ENCODE measurements around the gene SLC2A13. TPM values are rescaled to one million over a fixed set of nuclear protein-coding genes. Genes with fewer than 3 reads are reported as not detected.

Gene SLC2A13
- total RNA-seq, 1 experiment from 2014 or later = 15.3 TPM

DNA sequence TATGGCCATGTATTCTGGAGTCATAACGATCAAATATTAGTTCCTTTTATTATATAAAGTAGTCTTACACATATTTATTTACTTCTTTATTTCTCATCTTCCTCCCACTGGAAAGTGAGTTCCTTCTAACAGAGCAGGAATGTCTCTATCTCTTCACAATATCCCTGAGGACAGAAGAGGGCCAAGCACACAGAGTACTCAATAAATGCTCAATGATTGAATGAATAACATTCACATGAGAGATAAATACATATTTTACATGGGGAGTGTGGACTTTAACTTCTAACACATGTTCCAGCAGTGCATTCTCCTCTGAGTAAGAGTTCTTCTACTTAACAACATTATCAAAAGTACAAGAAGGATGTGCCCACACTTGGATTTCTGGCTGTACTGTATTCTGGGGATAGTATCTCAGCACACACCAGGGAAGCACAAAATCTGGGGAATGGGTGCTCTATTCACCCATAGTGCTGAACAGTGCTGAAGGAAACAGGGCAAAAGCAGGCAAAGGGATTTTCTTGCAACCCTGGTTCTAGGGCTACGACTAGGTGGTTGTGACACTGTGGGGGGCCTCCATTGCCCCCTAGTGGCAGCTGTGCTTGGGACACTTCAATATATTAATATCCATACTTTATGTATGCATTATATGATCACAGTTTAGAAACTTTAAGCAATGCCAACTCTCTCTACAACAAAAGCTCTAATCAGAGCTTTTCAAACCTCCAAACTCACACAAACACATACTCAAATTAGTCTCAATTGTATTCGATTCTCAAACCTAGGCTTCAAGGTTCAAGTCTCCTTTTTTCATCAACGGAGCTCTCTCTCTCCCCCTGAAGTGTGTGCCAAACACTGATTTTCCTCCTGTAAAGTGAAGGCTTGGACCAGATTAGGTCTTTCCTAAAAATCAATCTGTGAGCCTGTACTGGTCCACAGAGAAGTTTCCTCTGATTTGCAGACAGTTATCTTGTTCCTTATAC, 115.5 kb downstream of the SLC2A13 start:
- Mint-ChIP-seq H3K27me3 (ENCODE audit: low read depth) (no peaks in the 10 kb centered on the region), H3K4me3 (no peak overlapping the region), H3K4me1 (peaks cover 18% of the 10 kb centered on the region), H3K27ac (no peak overlapping the region), H3K36me3 (no peaks in the 10 kb centered on the region; the same call in 1 of the 2 replicates), H3K9me3 (0 out of 2 replicates have a peak, but pooled peaks cover 3% of the 10 kb centered on the region)
- TF ChIP-seq ZNF232 (CRISPR knock-in tag; IDR thresholded peaks at IDR 0.05) = no peak
- no peak for TF ChIP-seq IRF2 (CRISPR knock-in tag; IDR thresholded peaks at IDR 0.05; ENCODE audit: borderline replicate concordance, low read depth)
- TF ChIP-seq, protein P1, sequence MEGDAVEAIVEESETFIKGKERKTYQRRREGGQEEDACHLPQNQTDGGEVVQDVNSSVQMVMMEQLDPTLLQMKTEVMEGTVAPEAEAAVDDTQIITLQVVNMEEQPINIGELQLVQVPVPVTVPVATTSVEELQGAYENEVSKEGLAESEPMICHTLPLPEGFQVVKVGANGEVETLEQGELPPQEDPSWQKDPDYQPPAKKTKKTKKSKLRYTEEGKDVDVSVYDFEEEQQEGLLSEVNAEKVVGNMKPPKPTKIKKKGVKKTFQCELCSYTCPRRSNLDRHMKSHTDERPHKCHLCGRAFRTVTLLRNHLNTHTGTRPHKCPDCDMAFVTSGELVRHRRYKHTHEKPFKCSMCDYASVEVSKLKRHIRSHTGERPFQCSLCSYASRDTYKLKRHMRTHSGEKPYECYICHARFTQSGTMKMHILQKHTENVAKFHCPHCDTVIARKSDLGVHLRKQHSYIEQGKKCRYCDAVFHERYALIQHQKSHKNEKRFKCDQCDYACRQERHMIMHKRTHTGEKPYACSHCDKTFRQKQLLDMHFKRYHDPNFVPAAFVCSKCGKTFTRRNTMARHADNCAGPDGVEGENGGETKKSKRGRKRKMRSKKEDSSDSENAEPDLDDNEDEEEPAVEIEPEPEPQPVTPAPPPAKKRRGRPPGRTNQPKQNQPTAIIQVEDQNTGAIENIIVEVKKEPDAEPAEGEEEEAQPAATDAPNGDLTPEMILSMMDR (IDR thresholded peaks at IDR 0.05) = peak; percentile 72
- no peak for TF ChIP-seq NR2C2 (CRISPR knock-in tag; IDR thresholded peaks at IDR 0.05)
- DNase-seq (ENCODE audit: low spot score) (peak; percentile 57), ATAC-seq (peak; percentile 56)
- ChIA-PET POLR2A (interaction anchor here (0.6 kb wide), 1 partner anchor 105 kb away, joined by 4 read pairs; no protein-coding TSS in a partner anchor), CTCF (interaction anchor here (0.8 to 3.1 kb wide), 12 partner anchors 13 to 227 kb away, joined by 3 to 16 read pairs (median 4); partner anchors contain the start of gene SLC2A13)

DNA sequence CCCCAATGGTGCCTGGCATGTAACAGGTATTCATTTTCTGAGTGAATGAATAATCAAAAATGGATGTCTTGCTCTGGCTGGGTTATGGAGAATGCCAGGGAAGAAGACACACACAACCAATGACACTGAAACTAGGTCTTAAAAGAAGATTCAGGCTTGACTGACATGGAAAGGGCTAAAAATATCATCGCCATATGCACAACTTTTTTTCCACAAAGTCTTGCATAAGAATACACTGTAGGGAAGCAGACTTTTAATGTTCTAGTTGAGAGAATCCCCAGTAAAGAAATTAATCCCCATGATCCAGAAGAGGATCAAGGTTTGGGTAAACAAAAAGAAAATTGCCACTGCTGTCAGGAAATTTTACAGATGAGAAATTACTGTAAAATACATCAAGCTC, 116.4 kb downstream of the SLC2A13 start:
- Mint-ChIP-seq H3K9me3 (no peaks in the 10 kb centered on the region), H3K27ac (no peak overlapping the region), H3K27me3 (ENCODE audit: low read depth) (no peaks in the 10 kb centered on the region), H3K36me3 (no peaks in the 10 kb centered on the region), H3K4me3 (no peak overlapping the region), H3K4me1 (peaks cover 18% of the 10 kb centered on the region)
- DNase-seq (ENCODE audit: low spot score) = no peak
- no peak for ATAC-seq
- POLR2A ChIA-PET = no interaction called here
- TF ChIP-seq ZNF232 (CRISPR knock-in tag; IDR thresholded peaks at IDR 0.05) (no peak), ZNF219 (CRISPR knock-in tag; IDR thresholded peaks at IDR 0.05; ENCODE audit: borderline replicate concordance) (no peak)
- TF ChIP-seq, protein P2, sequence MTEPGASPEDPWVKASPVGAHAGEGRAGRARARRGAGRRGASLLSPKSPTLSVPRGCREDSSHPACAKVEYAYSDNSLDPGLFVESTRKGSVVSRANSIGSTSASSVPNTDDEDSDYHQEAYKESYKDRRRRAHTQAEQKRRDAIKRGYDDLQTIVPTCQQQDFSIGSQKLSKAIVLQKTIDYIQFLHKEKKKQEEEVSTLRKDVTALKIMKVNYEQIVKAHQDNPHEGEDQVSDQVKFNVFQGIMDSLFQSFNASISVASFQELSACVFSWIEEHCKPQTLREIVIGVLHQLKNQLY (CRISPR knock-in tag; IDR thresholded peaks at IDR 0.05) = no peak
- TF ChIP-seq, protein P3, sequence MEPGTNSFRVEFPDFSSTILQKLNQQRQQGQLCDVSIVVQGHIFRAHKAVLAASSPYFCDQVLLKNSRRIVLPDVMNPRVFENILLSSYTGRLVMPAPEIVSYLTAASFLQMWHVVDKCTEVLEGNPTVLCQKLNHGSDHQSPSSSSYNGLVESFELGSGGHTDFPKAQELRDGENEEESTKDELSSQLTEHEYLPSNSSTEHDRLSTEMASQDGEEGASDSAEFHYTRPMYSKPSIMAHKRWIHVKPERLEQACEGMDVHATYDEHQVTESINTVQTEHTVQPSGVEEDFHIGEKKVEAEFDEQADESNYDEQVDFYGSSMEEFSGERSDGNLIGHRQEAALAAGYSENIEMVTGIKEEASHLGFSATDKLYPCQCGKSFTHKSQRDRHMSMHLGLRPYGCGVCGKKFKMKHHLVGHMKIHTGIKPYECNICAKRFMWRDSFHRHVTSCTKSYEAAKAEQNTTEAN (CRISPR knock-in tag; IDR thresholded peaks at IDR 0.05) = no peak
- TF ChIP-seq, protein P4, sequence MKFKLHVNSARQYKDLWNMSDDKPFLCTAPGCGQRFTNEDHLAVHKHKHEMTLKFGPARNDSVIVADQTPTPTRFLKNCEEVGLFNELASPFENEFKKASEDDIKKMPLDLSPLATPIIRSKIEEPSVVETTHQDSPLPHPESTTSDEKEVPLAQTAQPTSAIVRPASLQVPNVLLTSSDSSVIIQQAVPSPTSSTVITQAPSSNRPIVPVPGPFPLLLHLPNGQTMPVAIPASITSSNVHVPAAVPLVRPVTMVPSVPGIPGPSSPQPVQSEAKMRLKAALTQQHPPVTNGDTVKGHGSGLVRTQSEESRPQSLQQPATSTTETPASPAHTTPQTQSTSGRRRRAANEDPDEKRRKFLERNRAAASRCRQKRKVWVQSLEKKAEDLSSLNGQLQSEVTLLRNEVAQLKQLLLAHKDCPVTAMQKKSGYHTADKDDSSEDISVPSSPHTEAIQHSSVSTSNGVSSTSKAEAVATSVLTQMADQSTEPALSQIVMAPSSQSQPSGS (CRISPR knock-in tag; IDR thresholded peaks at IDR 0.05; ENCODE audit: borderline replicate concordance, low read depth) = no peak
- CTCF ChIA-PET = no interaction called here

DNA sequence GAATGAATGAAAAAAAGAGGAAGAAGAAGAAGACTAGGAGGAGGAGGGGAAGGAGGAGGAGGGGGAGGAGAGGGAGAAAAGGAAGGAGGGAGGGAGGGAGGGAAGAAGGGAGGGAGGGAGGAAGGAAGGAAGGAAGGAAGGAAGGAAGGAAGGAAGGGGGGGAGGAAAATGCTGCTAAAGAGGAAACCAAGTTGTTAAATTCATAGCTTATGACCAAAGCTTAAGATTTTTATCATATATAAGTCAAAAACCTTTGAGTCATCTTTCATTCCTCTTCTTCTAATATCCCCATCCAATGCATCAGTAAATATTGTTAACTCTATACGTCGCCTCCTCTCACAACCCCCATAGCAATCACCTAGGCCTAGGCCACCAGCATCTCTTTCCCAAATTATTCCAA, 117.3 kb downstream of the SLC2A13 start:
- POLR2A ChIA-PET = no interaction called here
- Mint-ChIP-seq H3K36me3 (no peaks in the 10 kb centered on the region), H3K4me1 (peaks cover 18% of the 10 kb centered on the region), H3K27me3 (ENCODE audit: low read depth) (no peaks in the 10 kb centered on the region), H3K27ac (no peak overlapping the region), H3K9me3 (no peaks in the 10 kb centered on the region), H3K4me3 (no peak overlapping the region)
- no peak for ATAC-seq
- no peak for DNase-seq (ENCODE audit: low spot score)
- TF ChIP-seq ELF4 (CRISPR knock-in tag; IDR thresholded peaks at IDR 0.05; ENCODE audit: low read depth) = no peak
- CTCF ChIA-PET = no interaction called here

DNA sequence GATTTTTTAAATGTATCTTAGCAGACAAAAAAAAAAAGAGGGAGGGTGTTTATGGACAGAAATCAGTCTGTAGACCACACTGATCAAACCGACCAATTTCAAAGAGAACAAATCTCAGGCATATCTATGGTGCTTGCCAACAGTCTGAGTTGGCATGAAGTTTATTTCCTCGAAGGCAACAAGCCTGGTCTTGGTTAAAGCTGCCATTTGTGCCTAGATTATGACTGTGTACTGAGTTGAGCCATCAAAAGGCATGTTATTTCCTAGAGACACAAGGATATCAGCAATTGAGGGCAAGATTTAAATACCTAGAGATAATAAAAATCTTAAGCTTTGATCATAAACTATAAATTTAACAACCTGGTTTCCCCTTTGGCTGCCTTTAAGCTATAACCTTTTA, 119.2 kb downstream of the SLC2A13 start:
- DNase-seq (ENCODE audit: low spot score) (no peak), ATAC-seq (no peak)
- ChIA-PET POLR2A (no interaction called here), CTCF (no interaction called here)
- H3K9me3 Mint-ChIP-seq = no peaks in the 10 kb centered on the region
- no peaks in the 10 kb centered on the region for H3K36me3 Mint-ChIP-seq
- no peak overlapping the region for H3K4me3 Mint-ChIP-seq
- no peak overlapping the region for H3K27ac Mint-ChIP-seq
- peaks cover 18% of the 10 kb centered on the region for H3K4me1 Mint-ChIP-seq
- no peaks in the 10 kb centered on the region for H3K27me3 Mint-ChIP-seq (ENCODE audit: low read depth)
- no peak for TF ChIP-seq ETV6 (CRISPR knock-in tag; IDR thresholded peaks at IDR 0.05)
- no peak for TF ChIP-seq IRF2 (CRISPR knock-in tag; IDR thresholded peaks at IDR 0.05; ENCODE audit: borderline replicate concordance, low read depth)
- no peak for TF ChIP-seq MXD4 (CRISPR knock-in tag; IDR thresholded peaks at IDR 0.05; ENCODE audit: borderline replicate concordance)
- TF ChIP-seq, protein P5, sequence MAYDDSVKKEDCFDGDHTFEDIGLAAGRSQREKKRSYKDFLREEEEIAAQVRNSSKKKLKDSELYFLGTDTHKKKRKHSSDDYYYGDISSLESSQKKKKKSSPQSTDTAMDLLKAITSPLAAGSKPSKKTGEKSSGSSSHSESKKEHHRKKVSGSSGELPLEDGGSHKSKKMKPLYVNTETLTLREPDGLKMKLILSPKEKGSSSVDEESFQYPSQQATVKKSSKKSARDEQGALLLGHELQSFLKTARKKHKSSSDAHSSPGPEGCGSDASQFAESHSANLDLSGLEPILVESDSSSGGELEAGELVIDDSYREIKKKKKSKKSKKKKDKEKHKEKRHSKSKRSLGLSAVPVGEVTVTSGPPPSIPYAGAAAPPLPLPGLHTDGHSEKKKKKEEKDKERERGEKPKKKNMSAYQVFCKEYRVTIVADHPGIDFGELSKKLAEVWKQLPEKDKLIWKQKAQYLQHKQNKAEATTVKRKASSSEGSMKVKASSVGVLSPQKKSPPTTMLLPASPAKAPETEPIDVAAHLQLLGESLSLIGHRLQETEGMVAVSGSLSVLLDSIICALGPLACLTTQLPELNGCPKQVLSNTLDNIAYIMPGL (CRISPR knock-in tag; IDR thresholded peaks at IDR 0.05) = no peak
- no peak for TF ChIP-seq EMX1 (CRISPR knock-in tag; IDR thresholded peaks at IDR 0.05)
- no peak for TF ChIP-seq ZNF232 (CRISPR knock-in tag; IDR thresholded peaks at IDR 0.05)
- TF ChIP-seq RORB (CRISPR knock-in tag; IDR thresholded peaks at IDR 0.05) = no peak
- TF ChIP-seq, protein P6, sequence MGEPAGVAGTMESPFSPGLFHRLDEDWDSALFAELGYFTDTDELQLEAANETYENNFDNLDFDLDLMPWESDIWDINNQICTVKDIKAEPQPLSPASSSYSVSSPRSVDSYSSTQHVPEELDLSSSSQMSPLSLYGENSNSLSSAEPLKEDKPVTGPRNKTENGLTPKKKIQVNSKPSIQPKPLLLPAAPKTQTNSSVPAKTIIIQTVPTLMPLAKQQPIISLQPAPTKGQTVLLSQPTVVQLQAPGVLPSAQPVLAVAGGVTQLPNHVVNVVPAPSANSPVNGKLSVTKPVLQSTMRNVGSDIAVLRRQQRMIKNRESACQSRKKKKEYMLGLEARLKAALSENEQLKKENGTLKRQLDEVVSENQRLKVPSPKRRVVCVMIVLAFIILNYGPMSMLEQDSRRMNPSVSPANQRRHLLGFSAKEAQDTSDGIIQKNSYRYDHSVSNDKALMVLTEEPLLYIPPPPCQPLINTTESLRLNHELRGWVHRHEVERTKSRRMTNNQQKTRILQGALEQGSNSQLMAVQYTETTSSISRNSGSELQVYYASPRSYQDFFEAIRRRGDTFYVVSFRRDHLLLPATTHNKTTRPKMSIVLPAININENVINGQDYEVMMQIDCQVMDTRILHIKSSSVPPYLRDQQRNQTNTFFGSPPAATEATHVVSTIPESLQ (CRISPR knock-in tag; IDR thresholded peaks at IDR 0.05) = no peak
- TF ChIP-seq, protein P7, sequence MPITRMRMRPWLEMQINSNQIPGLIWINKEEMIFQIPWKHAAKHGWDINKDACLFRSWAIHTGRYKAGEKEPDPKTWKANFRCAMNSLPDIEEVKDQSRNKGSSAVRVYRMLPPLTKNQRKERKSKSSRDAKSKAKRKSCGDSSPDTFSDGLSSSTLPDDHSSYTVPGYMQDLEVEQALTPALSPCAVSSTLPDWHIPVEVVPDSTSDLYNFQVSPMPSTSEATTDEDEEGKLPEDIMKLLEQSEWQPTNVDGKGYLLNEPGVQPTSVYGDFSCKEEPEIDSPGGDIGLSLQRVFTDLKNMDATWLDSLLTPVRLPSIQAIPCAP (CRISPR knock-in tag; IDR thresholded peaks at IDR 0.05) = no peak
- TF ChIP-seq GABPB1 (CRISPR knock-in tag; IDR thresholded peaks at IDR 0.05) = no peak
